ENCODE data around the gene TM7SF2.
"Not testable (repeated sequence)": the region's sequence is repeated elsewhere in the genome, so short reads cannot be mapped to it uniquely, and the experiment has no call there.

TM7SF2 gene

GRCh38 chr11:65128182-65129145, 16.8 kb downstream of the TM7SF2 start:
- DNase-seq (ENCODE audit: low read depth in 1 of 2, low spot score in 1 of 2) = no peak

- no peak for DNase-seq (ENCODE audit: low read depth in 1 of 2, low spot score in 1 of 2)
Observed at GRCh38 chr11:65129649-65130441, 18.2 kb downstream of the TM7SF2 start.

GRCh38 chr11:65130631-65131416, 19.2 kb downstream of the TM7SF2 start:
- DNase-seq (ENCODE audit: low read depth in 1 of 2, low spot score in 1 of 2) = no peak

GRCh38 chr11:65131417-65131776, 19.7 kb downstream of the TM7SF2 start:
- no peak for DNase-seq (ENCODE audit: low read depth in 1 of 2, low spot score in 1 of 2)

GRCh38 chr11:65131895-65132237, 20.2 kb downstream of the TM7SF2 start:
- DNase-seq (ENCODE audit: low read depth in 1 of 2, low spot score in 1 of 2) = no peak

- no peak for DNase-seq (ENCODE audit: low read depth in 1 of 2, low spot score in 1 of 2)
Observed at GRCh38 chr11:65132238-65132987, 20.7 kb downstream of the TM7SF2 start.

GRCh38 chr11:65132988-65133700, 21.5 kb downstream of the TM7SF2 start:
- DNase-seq (ENCODE audit: low read depth in 1 of 2, low spot score in 1 of 2) = no peak

GRCh38 chr11:65133724-65134123, 22.1 kb downstream of the TM7SF2 start:
- no peak for DNase-seq (ENCODE audit: low read depth in 1 of 2, low spot score in 1 of 2)

- DNase-seq (ENCODE audit: low read depth in 1 of 2, low spot score in 1 of 2) = peak; percentile 84 to 86
Observed at GRCh38 chr11:65134240-65134951, 22.7 kb downstream of the TM7SF2 start, which contains the start of gene SYVN1. TSS of gene SYVN1 (minus strand) at chr11:65134519. CDS start at chr11:65133601, 918 bp downstream.

GRCh38 chr11:65134952-65135632, 23.4 kb downstream of the TM7SF2 start:
- DNase-seq (ENCODE audit: low read depth in 1 of 2, low spot score in 1 of 2) = peak; percentile 60 to 63

GRCh38 chr11:65135633-65136145, 24.0 kb downstream of the TM7SF2 start:
- no peak for DNase-seq (ENCODE audit: low read depth in 1 of 2, low spot score in 1 of 2)

- no peak for DNase-seq (ENCODE audit: low read depth in 1 of 2, low spot score in 1 of 2)
Observed at GRCh38 chr11:65136515-65137096, 24.9 kb downstream of the TM7SF2 start.

GRCh38 chr11:65141896-65142494, 30.3 kb downstream of the TM7SF2 start:
- DNase-seq (ENCODE audit: low read depth in 1 of 2, low spot score in 1 of 2) = no peak

- no peak for DNase-seq (ENCODE audit: low read depth in 1 of 2, low spot score in 1 of 2)
Observed at GRCh38 chr11:65147352-65148075, 35.8 kb downstream of the TM7SF2 start.

GRCh38 chr11:65148657-65149056, 37.0 kb downstream of the TM7SF2 start:
- DNase-seq (ENCODE audit: low read depth in 1 of 2, low spot score in 1 of 2) = no peak

- not testable (repeated sequence) for DNase-seq (ENCODE audit: low read depth in 1 of 2, low spot score in 1 of 2)
Observed at GRCh38 chr11:65150131-65150508, 38.4 kb downstream of the TM7SF2 start.

Measured in stimulated activated CD4-positive, alpha-beta T cell treated with anti-CD3 and anti-CD28 coated beads, Interleukin-15, amount 100 ng/mL, for 1 hour (primary cell).